ENCODE data around the gene CTR9. TPM values are rescaled to one million over a fixed set of nuclear protein-coding genes. Genes with fewer than 3 reads are reported as not detected.

The CTR9 gene
- total and polyA plus RNA-seq, 2 experiments from 2014 or later = 29.0 to 32.7 TPM

DNA sequence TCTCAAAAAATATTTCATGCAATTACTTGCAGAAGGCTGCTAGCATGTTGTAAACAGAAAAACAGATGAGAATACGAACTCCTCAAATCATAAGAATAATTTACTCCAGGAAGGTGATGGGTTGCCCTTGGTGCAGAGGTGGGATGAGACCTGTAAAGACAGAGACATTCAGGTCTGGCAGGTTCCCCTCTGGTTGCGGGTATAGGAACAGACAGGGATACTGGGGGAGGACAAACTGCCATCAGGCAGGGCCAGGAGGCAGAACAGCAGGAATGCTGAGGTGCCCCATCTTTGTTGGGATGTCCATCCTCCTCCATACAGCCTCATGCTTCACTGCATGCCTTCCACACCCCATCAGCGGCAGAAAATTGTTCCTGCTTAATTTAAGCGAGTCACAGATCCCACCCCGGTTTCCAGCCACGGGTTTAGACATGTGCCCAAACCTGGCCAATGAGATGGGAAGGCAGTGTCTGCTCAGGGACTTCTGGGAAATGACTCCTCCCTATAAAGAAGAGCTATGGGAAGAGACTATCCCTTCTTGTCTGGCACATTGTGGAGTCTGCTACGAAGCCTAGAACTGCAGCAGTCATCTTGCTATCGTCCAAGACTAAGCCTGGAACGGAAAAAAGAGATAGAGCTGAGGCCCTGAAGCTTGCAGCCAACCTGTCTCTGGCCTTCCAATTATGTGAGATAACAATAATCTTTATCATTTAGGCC, 34.3 kb upstream of the CTR9 start (continued):
- TF ChIP-seq, protein P1, sequence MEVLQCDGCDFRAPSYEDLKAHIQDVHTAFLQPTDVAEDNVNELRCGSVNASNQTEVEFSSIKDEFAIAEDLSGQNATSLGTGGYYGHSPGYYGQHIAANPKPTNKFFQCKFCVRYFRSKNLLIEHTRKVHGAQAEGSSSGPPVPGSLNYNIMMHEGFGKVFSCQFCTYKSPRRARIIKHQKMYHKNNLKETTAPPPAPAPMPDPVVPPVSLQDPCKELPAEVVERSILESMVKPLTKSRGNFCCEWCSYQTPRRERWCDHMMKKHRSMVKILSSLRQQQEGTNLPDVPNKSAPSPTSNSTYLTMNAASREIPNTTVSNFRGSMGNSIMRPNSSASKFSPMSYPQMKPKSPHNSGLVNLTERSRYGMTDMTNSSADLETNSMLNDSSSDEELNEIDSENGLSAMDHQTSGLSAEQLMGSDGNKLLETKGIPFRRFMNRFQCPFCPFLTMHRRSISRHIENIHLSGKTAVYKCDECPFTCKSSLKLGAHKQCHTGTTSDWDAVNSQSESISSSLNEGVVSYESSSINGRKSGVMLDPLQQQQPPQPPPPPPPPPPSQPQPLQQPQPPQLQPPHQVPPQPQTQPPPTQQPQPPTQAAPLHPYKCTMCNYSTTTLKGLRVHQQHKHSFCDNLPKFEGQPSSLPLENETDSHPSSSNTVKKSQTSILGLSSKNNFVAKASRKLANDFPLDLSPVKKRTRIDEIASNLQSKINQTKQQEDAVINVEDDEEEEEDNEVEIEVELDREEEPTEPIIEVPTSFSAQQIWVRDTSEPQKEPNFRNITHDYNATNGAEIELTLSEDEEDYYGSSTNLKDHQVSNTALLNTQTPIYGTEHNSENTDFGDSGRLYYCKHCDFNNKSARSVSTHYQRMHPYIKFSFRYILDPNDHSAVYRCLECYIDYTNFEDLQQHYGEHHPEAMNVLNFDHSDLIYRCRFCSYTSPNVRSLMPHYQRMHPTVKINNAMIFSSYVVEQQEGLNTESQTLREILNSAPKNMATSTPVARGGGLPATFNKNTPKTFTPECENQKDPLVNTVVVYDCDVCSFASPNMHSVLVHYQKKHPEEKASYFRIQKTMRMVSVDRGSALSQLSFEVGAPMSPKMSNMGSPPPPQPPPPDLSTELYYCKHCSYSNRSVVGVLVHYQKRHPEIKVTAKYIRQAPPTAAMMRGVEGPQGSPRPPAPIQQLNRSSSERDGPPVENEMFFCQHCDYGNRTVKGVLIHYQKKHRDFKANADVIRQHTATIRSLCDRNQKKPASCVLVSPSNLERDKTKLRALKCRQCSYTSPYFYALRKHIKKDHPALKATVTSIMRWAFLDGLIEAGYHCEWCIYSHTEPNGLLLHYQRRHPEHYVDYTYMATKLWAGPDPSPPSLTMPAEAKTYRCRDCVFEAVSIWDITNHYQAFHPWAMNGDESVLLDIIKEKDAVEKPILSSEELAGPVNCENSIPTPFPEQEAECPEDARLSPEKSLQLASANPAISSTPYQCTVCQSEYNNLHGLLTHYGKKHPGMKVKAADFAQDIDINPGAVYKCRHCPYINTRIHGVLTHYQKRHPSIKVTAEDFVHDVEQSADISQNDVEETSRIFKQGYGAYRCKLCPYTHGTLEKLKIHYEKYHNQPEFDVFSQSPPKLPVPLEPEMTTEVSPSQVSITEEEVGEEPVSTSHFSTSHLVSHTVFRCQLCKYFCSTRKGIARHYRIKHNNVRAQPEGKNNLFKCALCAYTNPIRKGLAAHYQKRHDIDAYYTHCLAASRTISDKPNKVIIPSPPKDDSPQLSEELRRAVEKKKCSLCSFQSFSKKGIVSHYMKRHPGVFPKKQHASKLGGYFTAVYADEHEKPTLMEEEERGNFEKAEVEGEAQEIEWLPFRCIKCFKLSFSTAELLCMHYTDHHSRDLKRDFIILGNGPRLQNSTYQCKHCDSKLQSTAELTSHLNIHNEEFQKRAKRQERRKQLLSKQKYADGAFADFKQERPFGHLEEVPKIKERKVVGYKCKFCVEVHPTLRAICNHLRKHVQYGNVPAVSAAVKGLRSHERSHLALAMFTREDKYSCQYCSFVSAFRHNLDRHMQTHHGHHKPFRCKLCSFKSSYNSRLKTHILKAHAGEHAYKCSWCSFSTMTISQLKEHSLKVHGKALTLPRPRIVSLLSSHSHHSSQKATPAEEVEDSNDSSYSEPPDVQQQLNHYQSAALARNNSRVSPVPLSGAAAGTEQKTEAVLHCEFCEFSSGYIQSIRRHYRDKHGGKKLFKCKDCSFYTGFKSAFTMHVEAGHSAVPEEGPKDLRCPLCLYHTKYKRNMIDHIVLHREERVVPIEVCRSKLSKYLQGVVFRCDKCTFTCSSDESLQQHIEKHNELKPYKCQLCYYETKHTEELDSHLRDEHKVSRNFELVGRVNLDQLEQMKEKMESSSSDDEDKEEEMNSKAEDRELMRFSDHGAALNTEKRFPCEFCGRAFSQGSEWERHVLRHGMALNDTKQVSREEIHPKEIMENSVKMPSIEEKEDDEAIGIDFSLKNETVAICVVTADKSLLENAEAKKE (CRISPR knock-in tag; IDR thresholded peaks at IDR 0.05) = no peak
- TF ChIP-seq, protein P2, sequence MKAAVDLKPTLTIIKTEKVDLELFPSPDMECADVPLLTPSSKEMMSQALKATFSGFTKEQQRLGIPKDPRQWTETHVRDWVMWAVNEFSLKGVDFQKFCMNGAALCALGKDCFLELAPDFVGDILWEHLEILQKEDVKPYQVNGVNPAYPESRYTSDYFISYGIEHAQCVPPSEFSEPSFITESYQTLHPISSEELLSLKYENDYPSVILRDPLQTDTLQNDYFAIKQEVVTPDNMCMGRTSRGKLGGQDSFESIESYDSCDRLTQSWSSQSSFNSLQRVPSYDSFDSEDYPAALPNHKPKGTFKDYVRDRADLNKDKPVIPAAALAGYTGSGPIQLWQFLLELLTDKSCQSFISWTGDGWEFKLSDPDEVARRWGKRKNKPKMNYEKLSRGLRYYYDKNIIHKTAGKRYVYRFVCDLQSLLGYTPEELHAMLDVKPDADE (IDR thresholded peaks at IDR 0.05) = no peak
- no peak for TF ChIP-seq CREB1 (CRISPR knock-in tag; IDR thresholded peaks at IDR 0.05; ENCODE audit: low read depth)
- TF ChIP-seq, protein P3, sequence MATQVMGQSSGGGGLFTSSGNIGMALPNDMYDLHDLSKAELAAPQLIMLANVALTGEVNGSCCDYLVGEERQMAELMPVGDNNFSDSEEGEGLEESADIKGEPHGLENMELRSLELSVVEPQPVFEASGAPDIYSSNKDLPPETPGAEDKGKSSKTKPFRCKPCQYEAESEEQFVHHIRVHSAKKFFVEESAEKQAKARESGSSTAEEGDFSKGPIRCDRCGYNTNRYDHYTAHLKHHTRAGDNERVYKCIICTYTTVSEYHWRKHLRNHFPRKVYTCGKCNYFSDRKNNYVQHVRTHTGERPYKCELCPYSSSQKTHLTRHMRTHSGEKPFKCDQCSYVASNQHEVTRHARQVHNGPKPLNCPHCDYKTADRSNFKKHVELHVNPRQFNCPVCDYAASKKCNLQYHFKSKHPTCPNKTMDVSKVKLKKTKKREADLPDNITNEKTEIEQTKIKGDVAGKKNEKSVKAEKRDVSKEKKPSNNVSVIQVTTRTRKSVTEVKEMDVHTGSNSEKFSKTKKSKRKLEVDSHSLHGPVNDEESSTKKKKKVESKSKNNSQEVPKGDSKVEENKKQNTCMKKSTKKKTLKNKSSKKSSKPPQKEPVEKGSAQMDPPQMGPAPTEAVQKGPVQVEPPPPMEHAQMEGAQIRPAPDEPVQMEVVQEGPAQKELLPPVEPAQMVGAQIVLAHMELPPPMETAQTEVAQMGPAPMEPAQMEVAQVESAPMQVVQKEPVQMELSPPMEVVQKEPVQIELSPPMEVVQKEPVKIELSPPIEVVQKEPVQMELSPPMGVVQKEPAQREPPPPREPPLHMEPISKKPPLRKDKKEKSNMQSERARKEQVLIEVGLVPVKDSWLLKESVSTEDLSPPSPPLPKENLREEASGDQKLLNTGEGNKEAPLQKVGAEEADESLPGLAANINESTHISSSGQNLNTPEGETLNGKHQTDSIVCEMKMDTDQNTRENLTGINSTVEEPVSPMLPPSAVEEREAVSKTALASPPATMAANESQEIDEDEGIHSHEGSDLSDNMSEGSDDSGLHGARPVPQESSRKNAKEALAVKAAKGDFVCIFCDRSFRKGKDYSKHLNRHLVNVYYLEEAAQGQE (IDR thresholded peaks at IDR 0.05; ENCODE audit: unreplicated experiment) = no peak
- TF ChIP-seq NANOG (IDR thresholded peaks at IDR 0.05; ENCODE audit: borderline replicate concordance) = no peak
- no peak for TF ChIP-seq EZH2phosphoT487 (IDR thresholded peaks at IDR 0.05; ENCODE audit: unreplicated experiment)
- TF ChIP-seq ZNF331 (CRISPR knock-in tag; IDR thresholded peaks at IDR 0.05; ENCODE audit: low read depth) = no peak
- TF ChIP-seq POLR2AphosphoS5 (IDR thresholded peaks at IDR 0.05; ENCODE audit: low read depth) = no peak
- no peak for TF ChIP-seq STAT1 (IDR thresholded peaks at IDR 0.05; ENCODE audit: unreplicated experiment)

All from GM23338 (cell line).